ENCODE data around the gene AKAP8.
"Not testable (repeated sequence)": the region's sequence is repeated elsewhere in the genome, so short reads cannot be mapped to it uniquely, and the experiment has no call there.

AKAP8 gene

GRCh38 chr19:15403151-15403531 lies 23.6 kb upstream of the AKAP8 start:
- no peak for DNase-seq

GRCh38 chr19:15402411-15403150 lies 23.0 kb upstream of the AKAP8 start:
- DNase-seq, result no peak

- no peak for DNase-seq
Observed at GRCh38 chr19:15401397-15401710, 21.8 kb upstream of the AKAP8 start.

GRCh38 chr19:15400521-15401396 lies 21.2 kb upstream of the AKAP8 start:
- DNase-seq, result no peak

- DNase-seq, result no peak
Observed at GRCh38 chr19:15399635-15400034, 20.0 kb upstream of the AKAP8 start.

- DNase-seq, result no peak
Observed at GRCh38 chr19:15399234-15399515, 19.6 kb upstream of the AKAP8 start.

GRCh38 chr19:15398501-15399233 lies 19.1 kb upstream of the AKAP8 start:
- DNase-seq, result no peak

GRCh38 chr19:15397782-15398181 lies 18.2 kb upstream of the AKAP8 start:
- no peak for DNase-seq

GRCh38 chr19:15397236-15397635 lies 17.6 kb upstream of the AKAP8 start:
- no peak for DNase-seq

- DNase-seq, result no peak
Observed at GRCh38 chr19:15396436-15396835, 16.8 kb upstream of the AKAP8 start.

- not testable (repeated sequence) for DNase-seq
Observed at GRCh38 chr19:15395251-15395650, 15.7 kb upstream of the AKAP8 start.

GRCh38 chr19:15394426-15394825 lies 14.8 kb upstream of the AKAP8 start:
- no peak for DNase-seq

- DNase-seq, result no peak
Observed at GRCh38 chr19:15393963-15394362, 14.4 kb upstream of the AKAP8 start.

GRCh38 chr19:15390814-15391213 lies 11.2 kb upstream of the AKAP8 start:
- DNase-seq, result no peak

GRCh38 chr19:15381864-15382263 lies 2.3 kb upstream of the AKAP8 start:
- DNase-seq, result no peak

GRCh38 chr19:15381429-15381828 lies 1.8 kb upstream of the AKAP8 start:
- DNase-seq, result no peak

- peak; percentile 53 for DNase-seq
Observed at GRCh38 chr19:15379999-15380647, 536 bp upstream of the AKAP8 start.

GRCh38 chr19:15378534-15379082 lies 979 bp downstream of the AKAP8 start:
- peak; percentile 14 for DNase-seq

- DNase-seq, result no peak
Observed at GRCh38 chr19:15374796-15375440, 4.7 kb downstream of the AKAP8 start.

- no peak for DNase-seq
Observed at GRCh38 chr19:15374105-15374651, 5.4 kb downstream of the AKAP8 start.

- DNase-seq, result no peak
Observed at GRCh38 chr19:15373644-15374043, 5.9 kb downstream of the AKAP8 start.

- DNase-seq, result no peak
Observed at GRCh38 chr19:15372891-15373301, 6.7 kb downstream of the AKAP8 start.

All from NCI-H1694 (cell line).